KOPT-K1 (cell line): Measurements from ENCODE around the gene IL3RA.
"Not testable (repeated sequence)": the region's sequence is repeated elsewhere in the genome, so short reads cannot be mapped to it uniquely, and the experiment has no call there.

Experiments
- H3K27ac ChIP-seq: fragments of 200-600 bp; sonication (generic); 2 replicates; pipeline ENCODE4 v1.5.1; 2016; ENCODE audit warnings: antibody characterized with exemption, mild to moderate bottlenecking, low read depth, low read length; ENCODE audit not compliant: poor library complexity, severe bottlenecking
- H3K36me3 ChIP-seq: fragments of 200-600 bp; sonication (generic); 2 replicates; pipeline ENCODE4 v1.5.1; 2017; ENCODE audit warnings: antibody characterized with exemption, mild to moderate bottlenecking, low read length, moderate library complexity; ENCODE audit not compliant: insufficient read depth
- H3K9me3 ChIP-seq: fragments of 200-600 bp; sonication (generic); 2 replicates; pipeline ENCODE4 v1.5.1; 2017; ENCODE audit warnings: antibody characterized with exemption, low read length, mild to moderate bottlenecking; ENCODE audit not compliant: insufficient read depth, poor library complexity, severe bottlenecking

Gene IL3RA

GRCh38 chrX:1417921-1418771 is 81.6 kb downstream of the IL3RA start:
- no peak overlapping the region for H3K27ac ChIP-seq
- peaks cover 25% of the 10 kb centered on the region for H3K9me3 ChIP-seq
- peaks cover 94% of the 10 kb centered on the region for H3K36me3 ChIP-seq

GRCh38 chrX:1418901-1419544 is 82.4 kb downstream of the IL3RA start:
- peaks cover 93% of the 10 kb centered on the region for H3K36me3 ChIP-seq
- H3K27ac ChIP-seq: no peak overlapping the region
- H3K9me3 ChIP-seq: peaks cover 32% of the 10 kb centered on the region

GRCh38 chrX:1419545-1420355 is 83.2 kb downstream of the IL3RA start:
- peaks cover 92% of the 10 kb centered on the region for H3K36me3 ChIP-seq
- no peak overlapping the region for H3K27ac ChIP-seq
- H3K9me3 ChIP-seq: peaks cover 32% of the 10 kb centered on the region

GRCh38 chrX:1420371-1420770 is 83.8 kb downstream of the IL3RA start:
- Histone ChIP-seq H3K9me3 (peaks cover 32% of the 10 kb centered on the region), H3K27ac (no peak overlapping the region), H3K36me3 (peaks cover 95% of the 10 kb centered on the region)

- no peak overlapping the region for H3K27ac ChIP-seq
- peaks cover 95% of the 10 kb centered on the region for H3K36me3 ChIP-seq
- H3K9me3 ChIP-seq: peaks cover 32% of the 10 kb centered on the region
Observed at GRCh38 chrX:1421433-1422134, 85.0 kb downstream of the IL3RA start.

- Histone ChIP-seq H3K9me3 (peaks cover 32% of the 10 kb centered on the region), H3K36me3 (peaks cover 95% of the 10 kb centered on the region)
Observed at GRCh38 chrX:1422135-1422465, 85.5 kb downstream of the IL3RA start.

GRCh38 chrX:1423215-1423614 is 86.6 kb downstream of the IL3RA start:
- H3K36me3 ChIP-seq: peaks cover 94% of the 10 kb centered on the region
- H3K9me3 ChIP-seq: peaks cover 29% of the 10 kb centered on the region
- H3K27ac ChIP-seq: no peak overlapping the region

More at GRCh38 chrX:1422135-1422465, 85.5 kb downstream of the IL3RA start:
- H3K27ac ChIP-seq: no peak overlapping the region

- Histone ChIP-seq H3K9me3 (peaks cover 26% of the 10 kb centered on the region), H3K27ac (no peak overlapping the region), H3K36me3 (peaks cover 84% of the 10 kb centered on the region)
Observed at GRCh38 chrX:1424147-1424851, 87.7 kb downstream of the IL3RA start.

- H3K9me3 ChIP-seq: peaks cover 26% of the 10 kb centered on the region
- peaks cover 75% of the 10 kb centered on the region for H3K36me3 ChIP-seq
Observed at GRCh38 chrX:1425381-1425780, 88.8 kb downstream of the IL3RA start.

GRCh38 chrX:1426321-1426720 is 89.7 kb downstream of the IL3RA start:
- Histone ChIP-seq H3K9me3 (peaks cover 26% of the 10 kb centered on the region), H3K36me3 (peaks cover 66% of the 10 kb centered on the region)
- not testable (repeated sequence) for H3K27ac ChIP-seq

More at GRCh38 chrX:1425381-1425780, 88.8 kb downstream of the IL3RA start:
- no peak overlapping the region for H3K27ac ChIP-seq

GRCh38 chrX:1427756-1428155 is 91.2 kb downstream of the IL3RA start:
- no peak overlapping the region for H3K27ac ChIP-seq

GRCh38 chrX:1430451-1430850 is 93.9 kb downstream of the IL3RA start:
- Histone ChIP-seq H3K9me3 (no peaks in the 10 kb centered on the region), H3K27ac (no peak overlapping the region), H3K36me3 (peaks cover 56% of the 10 kb centered on the region)

More at GRCh38 chrX:1427756-1428155, 91.2 kb downstream of the IL3RA start:
- Histone ChIP-seq H3K36me3 (peaks cover 62% of the 10 kb centered on the region), H3K9me3 (peaks cover 11% of the 10 kb centered on the region)
